ENCODE data around the gene PRR23E. TPM values are rescaled to one million over a fixed set of nuclear protein-coding genes. Genes with fewer than 3 reads are reported as not detected.

The PRR23E gene
- total RNA-seq, 2 donors from 2014 or later = not detected

DNA sequence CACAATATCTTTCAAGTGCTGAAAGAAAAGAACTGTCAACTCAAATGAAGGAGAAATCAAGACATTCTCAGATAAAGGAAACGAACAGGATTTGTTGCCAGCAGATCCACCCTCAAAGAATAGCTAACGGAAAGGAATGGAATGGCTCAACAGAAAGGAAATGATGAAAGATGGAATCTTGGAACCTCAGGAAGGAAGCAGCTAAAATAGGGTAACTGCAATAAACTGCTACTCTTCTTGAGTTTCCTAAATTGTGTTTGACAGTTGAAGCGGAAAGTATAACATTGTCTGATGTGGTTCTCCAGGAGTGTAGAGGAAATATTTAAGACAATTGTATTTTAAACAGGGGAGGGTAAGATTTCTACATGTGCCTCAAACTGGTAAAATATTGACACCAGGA is 22.0 kb downstream of the PRR23E start:
- H3K4me3 ChIP-seq = no peak overlapping the region
- no peak overlapping the region for H3K27ac ChIP-seq
- no peaks in the 10 kb centered on the region for H3K27me3 ChIP-seq
- no peak for ATAC-seq
- no peaks in the 10 kb centered on the region for H3K9me3 ChIP-seq
- 44 to 54% methylated on average over 3 of the region's 3 CpGs for WGBS, 2 donors
- DNase-seq = no peak
- no peak for TF ChIP-seq POLR2A (IDR thresholded peaks at IDR 0.05)
- TF ChIP-seq, protein P1, sequence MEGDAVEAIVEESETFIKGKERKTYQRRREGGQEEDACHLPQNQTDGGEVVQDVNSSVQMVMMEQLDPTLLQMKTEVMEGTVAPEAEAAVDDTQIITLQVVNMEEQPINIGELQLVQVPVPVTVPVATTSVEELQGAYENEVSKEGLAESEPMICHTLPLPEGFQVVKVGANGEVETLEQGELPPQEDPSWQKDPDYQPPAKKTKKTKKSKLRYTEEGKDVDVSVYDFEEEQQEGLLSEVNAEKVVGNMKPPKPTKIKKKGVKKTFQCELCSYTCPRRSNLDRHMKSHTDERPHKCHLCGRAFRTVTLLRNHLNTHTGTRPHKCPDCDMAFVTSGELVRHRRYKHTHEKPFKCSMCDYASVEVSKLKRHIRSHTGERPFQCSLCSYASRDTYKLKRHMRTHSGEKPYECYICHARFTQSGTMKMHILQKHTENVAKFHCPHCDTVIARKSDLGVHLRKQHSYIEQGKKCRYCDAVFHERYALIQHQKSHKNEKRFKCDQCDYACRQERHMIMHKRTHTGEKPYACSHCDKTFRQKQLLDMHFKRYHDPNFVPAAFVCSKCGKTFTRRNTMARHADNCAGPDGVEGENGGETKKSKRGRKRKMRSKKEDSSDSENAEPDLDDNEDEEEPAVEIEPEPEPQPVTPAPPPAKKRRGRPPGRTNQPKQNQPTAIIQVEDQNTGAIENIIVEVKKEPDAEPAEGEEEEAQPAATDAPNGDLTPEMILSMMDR (IDR thresholded peaks at IDR 0.05) = no peak
- intact Hi-C loops (cut with DNase I) = no loop called here
- no peaks in the 10 kb centered on the region for H3K36me3 ChIP-seq (replicated peaks in 1 of 2; ENCODE audit: insufficient read depth in 1 of 2, low read depth in 2 of 2)
- no peaks in the 10 kb centered on the region for H3K4me1 ChIP-seq

DNA sequence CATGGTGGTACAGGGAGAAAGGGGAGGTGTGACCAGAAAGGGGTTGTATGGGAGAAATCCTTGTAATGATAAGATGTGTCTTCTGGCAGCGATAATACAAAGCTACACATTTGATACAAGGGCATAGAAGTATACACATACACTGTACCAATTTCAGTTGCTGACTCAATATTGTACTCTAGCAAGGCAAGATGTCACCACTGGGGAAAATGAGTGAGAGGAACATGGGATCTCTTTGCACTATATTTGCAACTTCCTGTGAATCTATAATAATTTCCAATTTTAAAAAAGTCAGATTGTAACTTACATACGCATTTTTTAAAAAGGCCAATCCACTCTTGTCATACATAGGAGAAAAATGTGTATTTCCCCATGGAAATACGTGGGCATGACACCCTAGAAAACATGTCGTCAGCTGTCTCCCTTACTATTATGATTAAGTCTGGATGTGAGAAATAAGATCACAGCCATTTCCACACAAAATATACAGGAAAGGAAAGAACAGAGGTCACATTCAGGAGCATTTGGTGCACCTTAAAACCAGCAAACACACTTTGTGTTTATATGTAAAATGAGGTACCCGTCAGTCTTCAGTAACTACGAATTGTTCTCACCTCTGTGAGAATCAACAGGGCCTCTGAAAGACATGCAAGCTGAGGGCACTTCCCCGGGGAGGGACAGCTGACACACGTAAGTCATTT is 22.9 kb downstream of the PRR23E start:
- H3K27me3 ChIP-seq = no peaks in the 10 kb centered on the region
- H3K36me3 ChIP-seq (replicated peaks in 1 of 2; ENCODE audit: insufficient read depth in 1 of 2, low read depth in 2 of 2) = no peaks in the 10 kb centered on the region
- 63 to 64% methylated on average over 8 of the region's 8 CpGs for WGBS, 2 donors
- H3K4me1 ChIP-seq = peaks cover 6% of the 10 kb centered on the region
- DNase-seq (no peak), ATAC-seq (no peak)
- H3K27ac ChIP-seq = no peak overlapping the region
- H3K4me3 ChIP-seq = no peak overlapping the region
- no peaks in the 10 kb centered on the region for H3K9me3 ChIP-seq
- no peak for TF ChIP-seq POLR2A (IDR thresholded peaks at IDR 0.05)
- TF ChIP-seq, protein P1 (IDR thresholded peaks at IDR 0.05) = no peak
- intact Hi-C loops (cut with DNase I) = no loop called here

DNA sequence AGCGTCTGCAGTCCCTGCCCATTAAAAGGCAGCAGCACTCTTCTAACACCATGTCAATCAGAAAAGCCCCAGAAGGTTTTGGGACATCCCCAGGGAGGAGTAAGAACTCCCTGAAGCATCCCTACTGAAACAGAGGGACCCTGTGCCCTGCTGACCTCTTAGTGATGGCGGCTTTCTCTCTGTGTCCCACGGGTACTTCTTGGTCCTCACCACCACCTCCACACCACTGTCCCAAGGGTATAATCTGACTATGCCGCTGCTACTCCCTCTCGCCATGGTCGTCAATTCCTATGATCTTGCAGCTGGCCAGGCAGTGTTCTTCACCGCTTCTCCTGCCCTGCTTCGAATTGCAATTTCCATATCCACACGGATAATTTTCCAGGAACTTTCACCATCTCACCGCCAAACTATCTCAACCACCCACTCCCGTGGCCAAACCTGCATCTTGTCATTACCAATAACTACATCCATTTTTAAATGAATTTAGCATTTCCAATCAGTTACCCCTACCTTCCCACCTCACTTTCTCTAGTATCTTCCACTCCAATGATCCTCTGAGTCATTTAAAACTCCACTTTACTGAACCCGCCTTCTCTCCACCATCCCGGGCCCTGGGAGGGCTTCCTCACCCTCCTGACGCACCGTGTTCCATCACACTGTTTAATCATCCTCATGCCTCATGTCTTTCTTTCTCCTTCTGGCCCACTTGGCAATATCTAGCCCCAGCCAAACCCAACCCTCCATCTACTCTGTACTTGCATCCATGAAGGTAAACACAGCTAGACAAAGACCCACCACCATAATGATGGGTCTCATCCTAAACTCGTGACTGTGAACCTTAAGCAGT is 23.7 kb downstream of the PRR23E start:
- peaks cover 10% of the 10 kb centered on the region for H3K4me1 ChIP-seq
- intact Hi-C loops (cut with DNase I) = no loop called here
- ATAC-seq = no peak
- DNase-seq = no peak
- H3K27me3 ChIP-seq = no peaks in the 10 kb centered on the region
- no peaks in the 10 kb centered on the region for H3K36me3 ChIP-seq (replicated peaks in 1 of 2; ENCODE audit: insufficient read depth in 1 of 2, low read depth in 2 of 2)
- H3K27ac ChIP-seq = no peak overlapping the region
- TF ChIP-seq, protein P1 (IDR thresholded peaks at IDR 0.05) = no peak
- TF ChIP-seq POLR2A (IDR thresholded peaks at IDR 0.05) = no peak
- 79 to 82% methylated on average over 16 of the region's 16 CpGs for WGBS, 2 donors
- no peaks in the 10 kb centered on the region for H3K9me3 ChIP-seq
- H3K4me3 ChIP-seq = no peak overlapping the region

GRCh38 chr3:127217596-127218453 is 24.9 kb downstream of the PRR23E start:
- Histone ChIP-seq H3K36me3 (replicated peaks in 1 of 2; ENCODE audit: insufficient read depth in 1 of 2, low read depth in 2 of 2) (no peaks in the 10 kb centered on the region), H3K4me1 (peaks cover 10% of the 10 kb centered on the region), H3K27ac (no peak overlapping the region), H3K4me3 (no peak overlapping the region), H3K27me3 (no peaks in the 10 kb centered on the region), H3K9me3 (no peaks in the 10 kb centered on the region)
- ATAC-seq (no peak), DNase-seq (no peak)
- TF ChIP-seq, protein P1 (IDR thresholded peaks at IDR 0.05) = no peak
- TF ChIP-seq POLR2A (IDR thresholded peaks at IDR 0.05) = no peak
- intact Hi-C loops (cut with DNase I) = no loop called here
- 67 to 72% methylated on average over 9 of the region's 9 CpGs for WGBS, 2 donors
